ENCODE results near the gene TARDBP.
A peak's percentile ranks its signal among the peaks of the same experiment; 100 is the strongest.
"Not testable (repeated sequence)": the region's sequence is repeated elsewhere in the genome, so short reads cannot be mapped to it uniquely, and the experiment has no call there.

Gene TARDBP

DNA sequence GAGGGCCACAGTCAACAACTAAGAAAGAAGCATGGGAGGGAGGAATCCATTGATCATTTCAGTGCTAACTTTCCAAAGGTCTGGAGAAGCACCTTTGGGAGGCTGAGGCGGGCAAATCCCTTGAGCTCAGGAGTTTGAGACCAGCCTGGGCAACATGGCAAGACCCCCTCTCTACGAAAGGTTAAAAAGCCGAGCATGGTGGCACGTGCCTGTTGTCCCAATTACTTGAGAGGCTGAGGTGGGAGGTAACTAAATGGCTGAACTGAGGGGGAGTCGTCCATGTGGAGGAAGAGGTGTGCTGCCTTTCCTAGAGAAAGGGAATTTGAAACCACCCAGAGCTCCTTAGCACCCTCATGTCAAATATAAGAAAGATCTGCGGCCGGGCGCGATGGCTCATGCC lies 18.4 kb downstream of the TARDBP start:
- DNase-seq (ENCODE audit: low read depth) = no peak
- H3K4me3 ChIP-seq (ENCODE audit: low read depth, low read length) = no peak overlapping the region
- TF ChIP-seq, protein P1, sequence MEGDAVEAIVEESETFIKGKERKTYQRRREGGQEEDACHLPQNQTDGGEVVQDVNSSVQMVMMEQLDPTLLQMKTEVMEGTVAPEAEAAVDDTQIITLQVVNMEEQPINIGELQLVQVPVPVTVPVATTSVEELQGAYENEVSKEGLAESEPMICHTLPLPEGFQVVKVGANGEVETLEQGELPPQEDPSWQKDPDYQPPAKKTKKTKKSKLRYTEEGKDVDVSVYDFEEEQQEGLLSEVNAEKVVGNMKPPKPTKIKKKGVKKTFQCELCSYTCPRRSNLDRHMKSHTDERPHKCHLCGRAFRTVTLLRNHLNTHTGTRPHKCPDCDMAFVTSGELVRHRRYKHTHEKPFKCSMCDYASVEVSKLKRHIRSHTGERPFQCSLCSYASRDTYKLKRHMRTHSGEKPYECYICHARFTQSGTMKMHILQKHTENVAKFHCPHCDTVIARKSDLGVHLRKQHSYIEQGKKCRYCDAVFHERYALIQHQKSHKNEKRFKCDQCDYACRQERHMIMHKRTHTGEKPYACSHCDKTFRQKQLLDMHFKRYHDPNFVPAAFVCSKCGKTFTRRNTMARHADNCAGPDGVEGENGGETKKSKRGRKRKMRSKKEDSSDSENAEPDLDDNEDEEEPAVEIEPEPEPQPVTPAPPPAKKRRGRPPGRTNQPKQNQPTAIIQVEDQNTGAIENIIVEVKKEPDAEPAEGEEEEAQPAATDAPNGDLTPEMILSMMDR (IDR thresholded peaks at IDR 0.05; ENCODE audit: control insufficient read depth, extremely low read depth, insufficient read depth) = no peak

DNA sequence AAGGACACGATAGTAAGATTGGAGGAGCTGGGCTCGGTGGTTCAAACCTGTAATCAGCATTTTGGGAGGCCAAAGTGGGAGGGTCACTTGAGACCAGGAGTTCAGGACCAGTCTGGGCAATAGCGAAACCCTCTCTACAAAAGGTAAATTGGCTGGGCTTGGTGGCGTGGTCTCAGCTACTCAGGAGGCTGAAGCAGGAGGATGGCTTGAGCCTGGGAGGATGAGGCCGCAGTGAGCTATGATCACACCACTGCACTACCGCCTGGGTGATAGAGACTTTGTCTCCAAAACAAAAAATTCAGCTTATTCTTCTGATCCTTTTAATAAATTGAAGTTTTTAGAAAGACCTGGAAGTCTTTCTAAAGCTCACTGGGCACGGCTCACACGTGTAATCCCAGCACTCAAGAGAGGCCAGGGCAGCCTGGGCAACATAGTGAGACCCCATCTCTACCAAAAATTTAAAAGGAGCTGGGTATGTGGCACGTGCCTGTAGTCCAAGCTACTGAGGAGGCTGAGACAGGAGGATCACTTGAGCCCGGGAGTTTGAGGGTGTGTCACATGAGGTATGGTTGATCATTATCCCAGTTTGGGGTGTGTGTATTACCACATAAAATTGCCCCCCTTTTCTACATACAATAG lies 19.3 kb downstream of the TARDBP start:
- no peak overlapping the region for H3K4me3 ChIP-seq (ENCODE audit: low read depth, low read length)
- TF ChIP-seq, protein P1 (IDR thresholded peaks at IDR 0.05; ENCODE audit: control insufficient read depth, extremely low read depth, insufficient read depth) = no peak
- no peak for DNase-seq (ENCODE audit: low read depth)

DNA sequence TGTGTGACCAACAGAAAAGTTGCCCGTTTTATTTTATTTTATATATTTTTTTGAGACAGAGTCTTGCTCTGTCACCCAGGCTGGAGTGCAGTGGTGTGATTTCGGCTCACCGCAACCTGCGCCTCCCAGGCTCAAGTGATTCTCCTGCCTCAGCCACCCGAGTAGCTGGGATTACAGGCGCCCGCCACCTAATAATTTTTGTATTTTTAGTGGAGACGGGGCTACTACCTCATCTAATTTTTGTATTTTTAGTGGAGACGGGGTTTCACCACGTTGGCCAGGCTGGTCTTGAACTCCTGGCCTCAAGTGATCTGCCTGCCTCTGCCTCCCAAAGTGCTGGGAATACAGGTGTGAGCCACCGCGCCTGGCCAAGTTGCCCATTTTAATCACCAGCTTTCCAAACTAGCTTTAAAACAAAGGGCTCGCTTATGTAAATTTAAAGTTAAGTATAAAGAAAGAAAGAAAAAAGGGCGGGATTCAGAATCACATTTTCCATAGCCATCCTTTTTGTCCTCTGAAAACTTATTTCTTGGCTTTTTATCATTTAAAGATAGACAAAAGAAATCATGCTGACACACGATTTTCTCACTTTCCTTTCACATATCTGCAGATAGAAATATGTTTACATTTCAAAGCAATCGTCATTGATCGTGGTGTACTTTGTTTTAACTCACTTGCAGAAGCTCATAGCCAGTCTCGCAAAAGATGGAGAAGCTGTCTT lies 24.7 kb downstream of the TARDBP start:
- H3K4me3 ChIP-seq (ENCODE audit: low read depth, low read length); DNase-seq (ENCODE audit: low read depth): not testable (repeated sequence)

DNA sequence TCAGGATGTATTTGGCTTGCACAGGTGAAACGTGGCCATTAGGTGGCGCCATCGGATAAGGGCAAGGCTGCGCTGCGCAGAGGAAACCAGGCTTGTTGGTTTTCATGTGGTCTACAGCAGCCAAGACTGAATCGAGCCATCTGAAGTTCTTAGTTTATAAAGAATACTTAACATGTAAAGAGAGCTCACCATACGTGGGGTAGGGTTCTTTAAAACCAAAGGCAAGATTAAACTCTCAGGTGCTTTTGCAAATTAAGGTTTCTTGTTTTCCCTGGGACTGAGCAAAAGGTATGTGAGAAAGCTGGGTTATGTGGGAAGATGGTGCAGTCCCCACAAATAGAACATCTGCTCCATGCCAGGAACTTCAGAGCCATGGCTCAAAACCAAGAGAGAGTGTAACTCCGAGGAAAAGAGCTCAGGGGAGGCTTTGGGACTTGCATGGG lies 25.3 kb downstream of the TARDBP start:
- H3K4me3 ChIP-seq (ENCODE audit: low read depth, low read length) = no peak overlapping the region
- TF ChIP-seq, protein P1 (IDR thresholded peaks at IDR 0.05; ENCODE audit: control insufficient read depth, extremely low read depth, insufficient read depth) = peak; percentile 99
- DNase-seq (ENCODE audit: low read depth) = peak; percentile 63

DNA sequence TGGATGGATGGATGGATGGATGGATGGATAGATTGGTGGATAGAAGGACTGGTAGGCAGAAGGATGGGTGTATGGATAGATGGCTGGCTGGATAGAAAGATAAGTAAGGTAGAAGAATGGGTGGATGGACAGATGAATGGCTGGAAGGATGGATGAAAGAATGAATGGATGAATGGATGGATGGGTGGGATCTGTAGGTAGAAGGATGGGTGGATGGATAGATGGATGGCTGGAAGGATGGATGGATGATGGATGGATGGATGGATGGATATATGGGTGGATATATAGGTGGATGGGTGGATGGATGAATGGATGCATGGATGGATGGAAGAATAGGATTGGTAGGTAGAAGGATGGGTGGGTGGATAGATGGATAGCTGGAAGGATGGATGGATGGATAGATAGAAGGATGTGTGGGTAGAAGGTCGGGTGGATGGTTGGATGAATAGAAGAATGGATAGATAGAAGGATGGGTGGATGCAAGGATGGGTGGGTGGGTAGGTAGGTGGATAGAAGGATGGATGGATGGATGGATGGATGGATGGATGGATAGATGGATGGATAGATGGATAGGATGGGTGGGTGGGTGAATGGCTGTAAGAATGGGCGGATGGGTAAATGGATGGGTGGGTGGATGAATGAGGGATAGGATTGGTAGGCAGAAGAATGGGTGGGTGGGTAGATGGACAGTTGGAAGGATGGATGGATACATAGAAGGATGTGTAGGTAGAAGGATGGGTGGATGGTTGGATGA lies 27.1 kb downstream of the TARDBP start:
- H3K4me3 ChIP-seq (ENCODE audit: low read depth, low read length) = no peak overlapping the region
- TF ChIP-seq, protein P1 (IDR thresholded peaks at IDR 0.05; ENCODE audit: control insufficient read depth, extremely low read depth, insufficient read depth) = no peak

DNA sequence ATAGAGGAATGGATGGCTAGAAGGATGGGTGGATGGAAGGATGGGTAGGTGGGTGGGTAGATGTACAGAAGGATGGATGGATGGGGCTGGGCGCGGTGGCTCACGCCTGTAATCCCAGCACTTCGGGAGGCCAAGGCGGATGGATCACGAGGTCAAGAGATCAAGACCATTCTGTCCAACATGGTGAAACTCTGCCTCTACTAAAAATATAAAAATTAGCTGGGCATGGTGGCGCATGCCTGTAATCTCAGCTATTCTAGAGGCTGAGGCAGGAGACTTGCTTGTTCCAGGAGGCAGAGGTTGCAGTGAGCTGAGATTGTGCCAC lies 27.6 kb downstream of the TARDBP start:
- H3K4me3 ChIP-seq (ENCODE audit: low read depth, low read length); DNase-seq (ENCODE audit: low read depth): not testable (repeated sequence)

More for the DNA sequence above, 27.1 kb downstream of the TARDBP start:
- no peak for DNase-seq (ENCODE audit: low read depth)

DNA sequence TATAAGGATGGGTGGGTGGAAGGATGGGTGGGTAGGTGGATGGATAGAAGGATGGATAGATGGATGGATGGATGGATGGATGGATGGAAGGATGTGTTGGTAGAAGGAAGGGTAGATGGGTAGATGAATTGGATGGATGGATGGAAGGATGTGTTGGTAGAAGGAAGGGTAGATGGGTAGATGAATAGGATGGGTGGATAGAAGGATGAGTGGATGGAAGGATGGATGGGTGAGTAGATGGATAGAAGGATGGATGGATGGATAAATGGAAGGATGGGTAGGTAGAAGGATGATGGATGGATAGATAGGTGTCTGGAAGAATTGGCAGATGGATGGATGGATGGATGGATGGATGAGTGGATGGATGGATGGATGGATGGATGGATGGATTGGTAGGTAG lies 28.6 kb downstream of the TARDBP start:
- no peak for DNase-seq (ENCODE audit: low read depth)
- H3K4me3 ChIP-seq (ENCODE audit: low read depth, low read length) = no peak overlapping the region
- TF ChIP-seq, protein P1 (IDR thresholded peaks at IDR 0.05; ENCODE audit: control insufficient read depth, extremely low read depth, insufficient read depth) = no peak

All from LNCaP clone FGC (cell line).